ENCODE results near the gene C20orf144. TPM values are rescaled to one million over a fixed set of nuclear protein-coding genes. Genes with fewer than 3 reads are reported as not detected.

C20orf144 gene
- total and polyA plus RNA-seq, 9 of the 15 experiments (the other 6 are each of a cell fraction or from before 2014, with no cell fraction given) = 0.04 to 0.23 (median 0.11) TPM; not detected in 2

- no peak for TF ChIP-seq THRB (CRISPR knock-in tag; conservative IDR thresholded peaks at IDR 0.05)
- peak; percentile 73 for TF ChIP-seq ZNF395 (CRISPR knock-in tag; IDR thresholded peaks at IDR 0.05)
- TF ChIP-seq SMAD1 (IDR thresholded peaks at IDR 0.05; ENCODE audit: low read depth, low read length, partially characterized antibody) = no peak
- no peak for TF ChIP-seq KLF13 (tag; IDR thresholded peaks at IDR 0.05; ENCODE audit: borderline replicate concordance, low read depth)
- no peak for TF ChIP-seq ZNF311 (CRISPR knock-in tag; IDR thresholded peaks at IDR 0.05)
- TF ChIP-seq TCF7 (IDR thresholded peaks at IDR 0.05; ENCODE audit: borderline replicate concordance) = peak; percentile 73; the same call in 1 of the 2 replicates
- TF ChIP-seq TGIF2 (CRISPR knock-in tag; IDR thresholded peaks at IDR 0.05) = no peak
- TF ChIP-seq CREM (IDR thresholded peaks at IDR 0.05; ENCODE audit: low read depth) = peak; percentile 66
- no peak for TF ChIP-seq TAF15 (IDR thresholded peaks at IDR 0.05; ENCODE audit: low read depth, low read length)
- TF ChIP-seq ZNF778 (CRISPR knock-in tag; IDR thresholded peaks at IDR 0.05) = no peak
- no peak for TF ChIP-seq MITF (IDR thresholded peaks at IDR 0.05)
- TF ChIP-seq ZNF551 (CRISPR knock-in tag; IDR thresholded peaks at IDR 0.05) = no peak
- TF ChIP-seq MTA1 (IDR thresholded peaks at IDR 0.05; ENCODE audit: borderline replicate concordance) = peak; percentile 61; the same call in 1 of the 2 replicates
- TF ChIP-seq HMG20B (CRISPR knock-in tag; IDR thresholded peaks at IDR 0.05) = no peak
- TF ChIP-seq CBFA2T2 (conservative IDR thresholded peaks at IDR 0.05) = peak; percentile 92
- TF ChIP-seq CEBPB (tag; IDR thresholded peaks at IDR 0.05) = no peak
- peak; percentile 93 for TF ChIP-seq TEAD4 (IDR thresholded peaks at IDR 0.05; ENCODE audit: low read length)
- no peak for TF ChIP-seq TEAD4 (CRISPR knock-in tag; IDR thresholded peaks at IDR 0.05; ENCODE audit: borderline replicate concordance)
- TF ChIP-seq ZNF41 (CRISPR knock-in tag; conservative IDR thresholded peaks at IDR 0.05) = no peak
- TF ChIP-seq CTCFL (IDR thresholded peaks at IDR 0.05; ENCODE audit: borderline replicate concordance, insufficient read depth, low read depth, low read length, poor library complexity, severe bottlenecking) = no peak
- no peak for TF ChIP-seq ZNF511 (CRISPR knock-in tag; IDR thresholded peaks at IDR 0.05)
- no peak for TF ChIP-seq SETDB1 (IDR thresholded peaks at IDR 0.05; ENCODE audit: low read length)
- peak; percentile 95 for TF ChIP-seq HDAC2 (IDR thresholded peaks at IDR 0.05)
- TF ChIP-seq BRF1 (IDR thresholded peaks at IDR 0.05; ENCODE audit: borderline replicate concordance, extremely low read depth, insufficient read length) = no peak
Observed at GRCh38 chr20:33688938-33689424, 26.9 kb downstream of the C20orf144 start (continued).

All from K562 (cell line).